Cerebellar cortex (tissue), 1 donor: Measurements from ENCODE around the gene ELOVL7.
"Not testable (repeated sequence)": the region's sequence is repeated elsewhere in the genome, so short reads cannot be mapped to it uniquely, and the experiment has no call there.

ENCODE experiments used
- DNase-seq: peaks from one replicate; pipeline ENCODE4 v3.0.0-alpha.2; 2015; ENCODE audit warnings: low spot score

The ELOVL7 gene

DNA sequence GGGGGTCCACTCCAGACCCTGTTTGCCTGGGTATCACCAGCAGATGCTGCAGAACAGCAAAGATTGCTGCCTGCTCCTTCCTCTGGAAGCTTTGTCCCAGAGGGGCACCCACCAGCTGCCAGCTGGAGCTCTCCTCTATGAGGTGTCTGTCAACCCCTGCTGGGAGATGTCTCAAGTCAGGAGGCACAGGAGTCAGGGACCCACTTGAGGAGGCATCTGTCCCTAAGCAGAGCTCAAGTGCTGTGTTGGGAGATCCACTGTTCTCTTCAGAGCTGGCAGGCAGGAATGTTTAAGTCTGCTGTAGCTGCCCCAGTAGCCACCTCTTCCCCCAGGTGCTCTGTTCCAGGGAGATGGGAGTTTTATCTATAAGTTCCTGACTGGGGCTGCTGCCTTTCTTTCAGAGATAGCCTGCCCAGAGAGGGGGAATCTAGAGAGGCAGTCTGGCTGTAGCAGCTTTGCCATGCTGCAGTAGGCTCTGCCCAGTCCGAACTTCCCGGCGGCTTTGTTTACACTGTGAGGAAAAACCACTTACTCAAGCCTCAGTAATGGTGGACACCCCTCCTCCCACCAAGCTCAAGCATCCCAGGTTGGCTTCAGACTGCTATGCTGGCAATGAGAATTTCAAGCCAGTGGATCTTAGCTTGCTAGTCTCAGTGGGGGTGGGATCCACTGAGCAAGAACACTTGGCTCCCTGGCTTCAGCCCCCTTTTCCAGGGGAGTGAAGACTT lies 128.7 kb downstream of the ELOVL7 start:
- DNase-seq, result not testable (repeated sequence)

DNA sequence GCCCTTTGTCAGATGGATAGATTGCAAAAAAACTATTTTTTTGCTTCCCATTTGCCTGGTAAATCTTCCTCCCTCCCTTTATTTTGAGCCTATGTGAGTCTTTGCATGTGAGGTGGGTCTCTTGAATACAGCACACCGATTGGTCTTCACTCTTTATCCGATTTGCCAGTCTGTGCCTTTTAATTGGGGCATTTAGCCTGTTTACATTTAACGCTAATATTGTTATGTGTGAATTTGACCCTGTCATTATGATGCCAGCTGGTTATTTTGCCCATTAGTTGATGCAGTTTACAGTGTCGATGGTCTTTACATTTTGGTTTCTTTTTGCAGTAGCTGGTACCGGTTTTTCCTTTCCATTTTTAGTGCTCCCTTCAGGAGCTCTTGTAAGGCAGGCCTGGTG lies 131.1 kb downstream of the ELOVL7 start:
- no peak for DNase-seq

DNA sequence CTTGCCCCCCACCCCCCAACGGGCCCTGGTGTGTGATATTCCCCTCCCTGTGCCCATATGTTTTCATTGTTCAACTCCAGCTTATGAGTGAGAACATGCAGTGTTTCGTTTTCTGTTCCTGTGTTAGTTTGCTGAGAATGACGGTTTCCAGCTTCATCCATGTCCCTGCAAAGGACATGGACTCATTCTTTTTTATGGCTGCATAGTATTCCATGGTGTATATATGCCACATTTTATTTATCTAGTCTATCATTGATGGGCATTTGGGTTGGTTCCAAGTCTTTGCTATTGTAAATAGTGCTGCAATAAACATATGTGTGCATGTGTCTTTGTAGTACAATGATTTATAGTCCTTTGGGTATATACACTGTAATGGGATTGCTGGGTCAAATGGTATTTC lies 132.2 kb downstream of the ELOVL7 start:
- DNase-seq, result not testable (repeated sequence)

DNA sequence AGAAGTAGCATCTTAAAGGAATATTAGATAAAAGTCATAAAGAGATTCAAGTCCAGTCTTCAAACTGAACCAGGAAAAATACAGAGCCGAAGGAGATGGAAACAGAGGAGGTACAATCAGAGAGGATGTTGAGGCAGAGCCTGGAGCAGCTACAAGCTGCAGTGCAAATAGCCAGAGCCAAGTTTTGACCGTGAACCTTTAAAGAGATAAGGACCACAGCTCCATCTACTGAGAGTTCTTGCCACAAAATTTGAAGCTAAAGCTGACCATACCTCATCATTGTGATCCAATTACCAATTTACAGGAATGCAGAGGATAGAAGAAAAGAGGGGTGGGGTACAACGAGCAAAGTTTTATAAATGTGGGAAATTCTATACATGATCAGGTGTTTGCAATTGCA lies 133.7 kb downstream of the ELOVL7 start:
- peak; percentile 48 for DNase-seq

GRCh38 chr5:60705144-60705543 lies 138.9 kb downstream of the ELOVL7 start:
- no peak for DNase-seq

DNA sequence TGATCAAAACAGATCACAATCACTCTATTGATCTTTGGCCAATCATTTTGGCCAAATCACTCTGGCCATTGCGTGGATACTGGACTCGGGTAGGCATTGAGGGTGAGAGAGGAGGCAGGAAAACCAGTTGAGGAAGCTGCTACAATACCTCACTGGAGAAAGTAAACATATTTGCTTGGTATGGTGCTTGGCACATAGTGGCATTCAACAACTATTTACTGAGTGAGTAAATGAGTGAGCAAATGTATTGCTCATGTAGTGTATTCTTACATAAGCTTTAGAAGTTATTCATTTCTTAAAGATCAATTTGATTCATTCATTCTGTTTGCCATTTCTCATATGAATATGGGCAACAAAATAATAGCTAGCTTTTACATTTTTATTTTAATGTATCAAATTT lies 140.1 kb downstream of the ELOVL7 start:
- no peak for DNase-seq
